ENCODE results near the gene FYTTD1. TPM values are rescaled to one million over a fixed set of nuclear protein-coding genes. Genes with fewer than 3 reads are reported as not detected.
A peak's percentile ranks its signal among the peaks of the same experiment; 100 is the strongest.

The FYTTD1 gene
- total RNA-seq, 1 donor from 2014 or later, result 83.3 TPM

DNA sequence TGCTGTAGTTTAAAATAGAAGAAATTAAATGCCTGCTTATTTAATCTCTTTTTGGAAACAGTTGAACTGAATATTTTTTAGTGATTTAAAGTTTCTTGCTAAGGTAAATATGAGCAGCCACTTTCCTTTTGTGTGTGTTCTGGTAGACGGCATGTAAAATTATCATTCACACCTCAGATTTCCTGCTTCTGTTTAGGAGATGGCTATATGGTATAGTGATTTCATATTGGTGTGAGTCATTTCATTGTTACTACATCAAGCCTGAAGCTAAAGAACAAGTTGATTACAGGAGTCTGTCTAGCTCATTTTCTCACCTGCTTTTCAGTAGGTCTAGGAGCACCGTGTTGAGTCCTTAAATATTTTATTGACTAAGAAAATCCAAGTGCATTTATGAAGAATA lies 43.6 kb downstream of the FYTTD1 start:
- no peaks in the 10 kb centered on the region for H3K9me3 Mint-ChIP-seq (ENCODE audit: low read depth)
- TF ChIP-seq, protein P1, sequence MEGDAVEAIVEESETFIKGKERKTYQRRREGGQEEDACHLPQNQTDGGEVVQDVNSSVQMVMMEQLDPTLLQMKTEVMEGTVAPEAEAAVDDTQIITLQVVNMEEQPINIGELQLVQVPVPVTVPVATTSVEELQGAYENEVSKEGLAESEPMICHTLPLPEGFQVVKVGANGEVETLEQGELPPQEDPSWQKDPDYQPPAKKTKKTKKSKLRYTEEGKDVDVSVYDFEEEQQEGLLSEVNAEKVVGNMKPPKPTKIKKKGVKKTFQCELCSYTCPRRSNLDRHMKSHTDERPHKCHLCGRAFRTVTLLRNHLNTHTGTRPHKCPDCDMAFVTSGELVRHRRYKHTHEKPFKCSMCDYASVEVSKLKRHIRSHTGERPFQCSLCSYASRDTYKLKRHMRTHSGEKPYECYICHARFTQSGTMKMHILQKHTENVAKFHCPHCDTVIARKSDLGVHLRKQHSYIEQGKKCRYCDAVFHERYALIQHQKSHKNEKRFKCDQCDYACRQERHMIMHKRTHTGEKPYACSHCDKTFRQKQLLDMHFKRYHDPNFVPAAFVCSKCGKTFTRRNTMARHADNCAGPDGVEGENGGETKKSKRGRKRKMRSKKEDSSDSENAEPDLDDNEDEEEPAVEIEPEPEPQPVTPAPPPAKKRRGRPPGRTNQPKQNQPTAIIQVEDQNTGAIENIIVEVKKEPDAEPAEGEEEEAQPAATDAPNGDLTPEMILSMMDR (IDR thresholded peaks at IDR 0.05), result no peak
- H3K27ac Mint-ChIP-seq (ENCODE audit: unreplicated experiment), result peak overlapping the region; percentile 50
- H3K4me3 Mint-ChIP-seq (ENCODE audit: unreplicated experiment), result peak overlapping the region; percentile 49
- H3K27me3 Mint-ChIP-seq (ENCODE audit: low read depth), result no peaks in the 10 kb centered on the region
- no peak for DNase-seq (ENCODE audit: low spot score)
- no peaks in the 10 kb centered on the region for H3K36me3 Mint-ChIP-seq (ENCODE audit: low read depth)
- peaks cover 45% of the 10 kb centered on the region for H3K4me1 Mint-ChIP-seq (ENCODE audit: low read depth)

DNA sequence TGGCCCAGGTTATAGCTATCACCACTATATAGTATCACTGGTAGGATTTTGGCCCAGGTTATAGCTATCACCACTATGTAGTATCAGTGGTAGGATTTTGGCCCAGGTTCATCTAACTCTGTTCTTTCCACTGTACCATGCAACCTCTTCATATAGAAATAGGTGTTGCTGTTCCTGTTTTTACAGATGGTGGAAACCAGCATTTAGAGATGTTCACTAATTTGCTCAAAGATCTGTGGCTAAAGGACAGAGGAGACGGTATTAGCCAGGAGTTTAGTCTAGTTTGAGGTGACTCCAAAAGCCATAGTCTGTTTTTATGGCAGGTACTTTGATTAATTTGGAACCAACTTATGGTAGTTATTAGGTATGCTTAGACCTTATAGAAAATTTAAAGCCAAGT lies 44.4 kb downstream of the FYTTD1 start:
- H3K4me1 Mint-ChIP-seq (ENCODE audit: low read depth), result peaks cover 54% of the 10 kb centered on the region
- H3K27me3 Mint-ChIP-seq (ENCODE audit: low read depth), result no peaks in the 10 kb centered on the region
- H3K36me3 Mint-ChIP-seq (ENCODE audit: low read depth), result no peaks in the 10 kb centered on the region
- H3K9me3 Mint-ChIP-seq (ENCODE audit: low read depth), result no peaks in the 10 kb centered on the region
- TF ChIP-seq, protein P1 (IDR thresholded peaks at IDR 0.05), result no peak
- H3K27ac Mint-ChIP-seq (ENCODE audit: unreplicated experiment), result no peak overlapping the region
- no peak overlapping the region for H3K4me3 Mint-ChIP-seq (ENCODE audit: unreplicated experiment)
- no peak for DNase-seq (ENCODE audit: low spot score)

DNA sequence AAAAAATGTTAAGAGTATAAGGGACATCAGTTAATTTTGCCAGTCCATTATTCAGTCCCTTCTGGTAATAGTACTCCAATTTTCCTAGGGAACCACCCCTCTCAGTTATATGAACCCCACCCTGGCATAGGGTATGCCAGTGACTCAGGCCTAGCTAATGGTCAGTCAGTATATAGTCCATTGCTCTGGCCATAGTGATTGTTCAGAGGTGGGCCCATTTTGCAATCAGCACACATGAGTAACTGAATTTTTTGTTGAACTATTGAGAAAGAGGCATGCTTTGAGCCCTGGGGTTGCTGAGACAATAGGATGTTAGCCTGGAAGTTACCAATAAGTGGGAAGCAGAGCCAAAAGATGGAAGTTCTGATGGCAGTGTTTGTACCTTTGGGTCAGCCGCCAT lies 45.5 kb downstream of the FYTTD1 start:
- no peaks in the 10 kb centered on the region for H3K9me3 Mint-ChIP-seq (ENCODE audit: low read depth)
- H3K27me3 Mint-ChIP-seq (ENCODE audit: low read depth), result no peaks in the 10 kb centered on the region
- DNase-seq (ENCODE audit: low spot score), result no peak
- no peak overlapping the region for H3K4me3 Mint-ChIP-seq (ENCODE audit: unreplicated experiment)
- H3K36me3 Mint-ChIP-seq (ENCODE audit: low read depth), result no peaks in the 10 kb centered on the region
- no peak overlapping the region for H3K27ac Mint-ChIP-seq (ENCODE audit: unreplicated experiment)
- TF ChIP-seq, protein P1 (IDR thresholded peaks at IDR 0.05), result no peak
- peaks cover 63% of the 10 kb centered on the region for H3K4me1 Mint-ChIP-seq (ENCODE audit: low read depth)

DNA sequence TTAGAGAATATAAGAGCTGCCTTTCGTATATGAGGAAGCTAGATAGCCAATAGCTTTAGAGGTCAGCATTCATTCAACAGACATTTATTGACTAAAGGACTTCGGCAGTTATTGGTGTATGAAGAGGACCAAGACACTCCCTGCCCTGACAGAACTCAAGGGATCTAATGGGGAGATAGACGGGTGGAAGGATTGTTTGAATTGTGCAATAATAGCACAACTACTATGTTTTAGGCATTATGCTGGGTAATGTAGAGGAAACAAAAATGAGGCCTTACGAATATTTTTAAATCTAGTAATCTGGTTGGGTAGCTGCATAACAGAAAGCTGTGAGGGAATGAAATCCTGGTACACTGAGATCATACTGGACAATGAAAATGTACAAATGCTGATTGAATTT lies 46.4 kb downstream of the FYTTD1 start:
- H3K4me1 Mint-ChIP-seq (ENCODE audit: low read depth), result peaks cover 70% of the 10 kb centered on the region
- TF ChIP-seq, protein P1 (IDR thresholded peaks at IDR 0.05), result no peak
- DNase-seq (ENCODE audit: low spot score), result no peak
- no peaks in the 10 kb centered on the region for H3K36me3 Mint-ChIP-seq (ENCODE audit: low read depth)
- no peaks in the 10 kb centered on the region for H3K27me3 Mint-ChIP-seq (ENCODE audit: low read depth)
- no peak overlapping the region for H3K4me3 Mint-ChIP-seq (ENCODE audit: unreplicated experiment)
- H3K27ac Mint-ChIP-seq (ENCODE audit: unreplicated experiment), result no peak overlapping the region
- no peaks in the 10 kb centered on the region for H3K9me3 Mint-ChIP-seq (ENCODE audit: low read depth)

DNA sequence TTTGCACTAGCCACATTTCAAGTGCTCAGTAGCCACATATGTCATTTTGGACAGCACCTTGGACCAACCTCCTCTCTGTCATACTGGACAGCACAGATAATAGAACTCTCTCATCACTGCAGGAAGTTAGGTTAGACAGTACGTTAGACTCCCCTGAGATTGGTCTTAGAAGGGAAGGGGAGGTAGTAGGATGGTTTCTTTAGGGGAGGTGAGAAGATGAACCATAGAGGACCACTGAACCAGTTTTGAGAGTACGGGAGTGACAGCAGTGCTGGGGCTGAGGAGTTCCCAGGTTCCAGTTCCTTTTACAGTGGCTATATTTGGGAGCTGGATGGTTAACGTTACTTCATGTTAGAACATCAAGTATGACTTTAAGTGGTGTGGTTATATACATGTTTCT lies 49.2 kb downstream of the FYTTD1 start:
- Mint-ChIP-seq H3K36me3 (ENCODE audit: low read depth) (no peaks in the 10 kb centered on the region), H3K27me3 (ENCODE audit: low read depth) (no peaks in the 10 kb centered on the region), H3K4me1 (ENCODE audit: low read depth) (peaks cover 79% of the 10 kb centered on the region), H3K27ac (ENCODE audit: unreplicated experiment) (peak overlapping the region; percentile 89), H3K9me3 (ENCODE audit: low read depth) (no peaks in the 10 kb centered on the region), H3K4me3 (ENCODE audit: unreplicated experiment) (no peak overlapping the region)
- TF ChIP-seq, protein P1 (IDR thresholded peaks at IDR 0.05), result no peak
- no peak for DNase-seq (ENCODE audit: low spot score)

Data from chondrocyte (in vitro differentiated cells).